Neural progenitor cell (in vitro differentiated cells): ENCODE results near the gene LRP5. TPM values are rescaled to one million over a fixed set of nuclear protein-coding genes. Genes with fewer than 3 reads are reported as not detected.

Experiments
- DNase-seq: peaks from one replicate; pipeline ENCODE4 v3.0.0-alpha.2; 2016; ENCODE audit warnings: low spot score
- H2AFZ ChIP-seq: fragments of 200-600 bp; sonication (generic); replicated peaks from 2 replicates; pipeline ENCODE4 v1.6.1; 2016; ENCODE audit warnings: antibody characterized with exemption
- H3F3A ChIP-seq: fragments of 200-600 bp; sonication (generic); 2 replicates; pipeline ENCODE4 v1.6.1; 2016; ENCODE audit warnings: antibody characterized with exemption, low read depth
- H3K27ac ChIP-seq: fragments of 200-600 bp; sonication (generic); 2 replicates; pipeline ENCODE4 v1.5.1; 2016; ENCODE audit warnings: mild to moderate bottlenecking
- H3K27me3 ChIP-seq: fragments of 200-600 bp; sonication (generic); 2 replicates; pipeline ENCODE4 v1.6.1; 2016; ENCODE audit warnings: mild to moderate bottlenecking, moderate library complexity
- H3K36me3 ChIP-seq: fragments of 200-600 bp; sonication (generic); 2 replicates; pipeline ENCODE4 v1.5.1; 2016
- H3K4me1 ChIP-seq: fragments of 200-600 bp; sonication (generic); 2 replicates; pipeline ENCODE4 v1.6.1; 2016; ENCODE audit warnings: mixed run types
- H3K4me2 ChIP-seq: fragments of 200-600 bp; sonication (generic); 2 replicates; pipeline ENCODE4 v1.6.1; 2016
- H3K4me3 ChIP-seq: fragments of 200-600 bp; sonication (generic); 2 replicates; pipeline ENCODE4 v1.5.1; 2016
- H3K79me2 ChIP-seq: fragments of 200-600 bp; sonication (generic); 2 replicates; pipeline ENCODE4 v1.6.1; 2016; ENCODE audit warnings: low read depth
- H3K9ac ChIP-seq: fragments of 200-600 bp; sonication (generic); 2 replicates; pipeline ENCODE4 v1.6.1; 2016
- H3K9me3 ChIP-seq: fragments of 200-600 bp; sonication (generic); 2 replicates; pipeline ENCODE4 v1.5.1; 2016; ENCODE audit warnings: low read depth
- H4K20me1 ChIP-seq: fragments of 200-600 bp; sonication (generic); 2 replicates; pipeline ENCODE4 v1.6.1; 2016; ENCODE audit warnings: low read depth
- H3K27ac Mint-ChIP-seq: 3 replicates; pipeline ENCODE4 v1.8.0; 2021; ENCODE audit warnings: mixed read lengths
- H3K27me3 Mint-ChIP-seq: 2 replicates; pipeline ENCODE4 v1.8.0; 2022; ENCODE audit warnings: low read depth, mild to moderate bottlenecking, inconsistent platforms, moderate library complexity, mixed read lengths; ENCODE audit not compliant: insufficient read depth
- H3K36me3 Mint-ChIP-seq: 3 replicates; pipeline ENCODE4 v1.8.0; 2021; ENCODE audit warnings: mixed read lengths
- H3K4me1 Mint-ChIP-seq: 3 replicates; pipeline ENCODE4 v1.8.0; 2021; ENCODE audit warnings: mixed read lengths
- H3K4me3 Mint-ChIP-seq: 3 replicates; pipeline ENCODE4 v1.8.0; 2021; ENCODE audit warnings: mild to moderate bottlenecking, moderate library complexity, mixed read lengths
- H3K9me3 Mint-ChIP-seq: 3 replicates; pipeline ENCODE4 v1.8.0; 2020; ENCODE audit warnings: mixed read lengths
- EZH2 ChIP-seq: fragments of 200-600 bp; sonication (generic); IDR thresholded peaks from 2 replicates; pipeline ENCODE4 v1.6.1; 2017; ENCODE audit warnings: antibody characterized with exemption, mild to moderate bottlenecking, moderate library complexity
- EZH2phosphoT487 ChIP-seq: fragments of 200-600 bp; sonication (generic); IDR thresholded peaks from 2 replicates; pipeline ENCODE4 v1.6.1; 2017; ENCODE audit warnings: antibody characterized with exemption
- total RNA-seq: library from RNA; depleted of rRNA; stranded (reverse); fragments of >200 nt; gene quantifications from 2 replicates; pipeline ENCODE4 v1.2.3, GENCODE V29; 2015; ENCODE audit warnings: low replicate concordance
- TF ChIP-seq, protein P1 (sequence below): fragments of 200-600 bp; sonication (generic); IDR thresholded peaks from 2 replicates; pipeline ENCODE4 v1.5.1; 2017; ENCODE audit warnings: antibody characterized with exemption, mild to moderate bottlenecking

The LRP5 gene
- total RNA-seq, 1 donor from 2014 or later: 7.3 TPM

DNA sequence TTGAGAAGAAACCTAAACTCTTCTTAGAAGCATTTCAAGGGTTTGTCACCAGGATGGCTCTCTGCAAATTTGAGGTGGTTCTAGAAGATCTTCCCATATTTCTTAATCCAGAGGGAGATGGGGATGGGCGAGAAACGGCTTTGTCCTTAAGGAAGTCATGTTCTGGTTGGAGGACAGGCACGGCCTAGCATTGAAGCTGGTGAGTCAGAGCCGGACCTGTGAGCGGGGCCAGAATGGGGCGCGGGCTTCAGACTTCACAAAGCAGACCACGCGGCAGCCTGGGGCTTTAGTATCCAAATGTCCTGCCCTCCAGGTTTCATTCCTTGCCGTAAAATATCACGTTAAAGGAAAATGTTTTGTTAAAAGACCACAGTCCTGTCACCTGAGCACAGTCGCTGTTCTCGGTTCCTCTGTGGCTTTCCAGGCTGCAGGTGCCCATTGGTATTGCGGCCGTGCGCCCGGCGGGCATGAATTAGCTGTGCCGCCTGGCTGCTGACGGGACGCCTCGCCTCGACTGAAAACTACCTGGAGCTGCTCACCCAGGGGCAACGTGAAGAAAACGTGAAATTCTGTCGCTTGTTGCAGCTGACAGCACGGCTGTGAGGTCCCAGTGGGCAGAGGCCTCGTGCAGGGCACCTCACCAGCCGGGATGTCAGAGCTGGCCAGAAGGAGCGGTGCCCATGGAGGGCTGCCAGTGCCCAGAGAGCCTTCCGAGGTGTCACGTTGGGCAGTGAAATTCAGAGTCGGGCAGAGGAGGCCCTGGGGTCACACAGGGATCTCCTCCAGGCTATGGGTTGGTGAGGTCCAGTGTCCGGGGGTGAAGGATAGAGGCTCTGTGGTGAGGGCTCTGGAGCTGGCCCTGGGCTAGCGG, 59.0 kb downstream of the LRP5 start:
- Mint-ChIP-seq H3K9me3 (no peaks in the 10 kb centered on the region), H3K4me3 (peak overlapping the region; percentile 59), H3K36me3 (peaks cover 26% of the 10 kb centered on the region), H3K27ac (peak overlapping the region; percentile 70), H3K27me3 (peaks cover 9% of the 10 kb centered on the region), H3K4me1 (peaks cover 54% of the 10 kb centered on the region)
- DNase-seq: no peak
- H3K27me3 ChIP-seq: no peaks in the 10 kb centered on the region
- H3K27ac ChIP-seq: no peak overlapping the region
- no peak overlapping the region for H2AFZ ChIP-seq
- peaks cover 8% of the 10 kb centered on the region for H3K4me1 ChIP-seq
- peaks cover 6% of the 10 kb centered on the region for H4K20me1 ChIP-seq
- no peak overlapping the region for H3K4me3 ChIP-seq
- H3K36me3 ChIP-seq: no peaks in the 10 kb centered on the region
- no peaks in the 10 kb centered on the region for H3K79me2 ChIP-seq
- H3K9me3 ChIP-seq: no peaks in the 10 kb centered on the region
- no peak overlapping the region for H3K4me2 ChIP-seq
- H3K9ac ChIP-seq: no peak overlapping the region
- no peak for TF ChIP-seq EZH2
- TF ChIP-seq EZH2phosphoT487: no peak
- TF ChIP-seq, protein P1, sequence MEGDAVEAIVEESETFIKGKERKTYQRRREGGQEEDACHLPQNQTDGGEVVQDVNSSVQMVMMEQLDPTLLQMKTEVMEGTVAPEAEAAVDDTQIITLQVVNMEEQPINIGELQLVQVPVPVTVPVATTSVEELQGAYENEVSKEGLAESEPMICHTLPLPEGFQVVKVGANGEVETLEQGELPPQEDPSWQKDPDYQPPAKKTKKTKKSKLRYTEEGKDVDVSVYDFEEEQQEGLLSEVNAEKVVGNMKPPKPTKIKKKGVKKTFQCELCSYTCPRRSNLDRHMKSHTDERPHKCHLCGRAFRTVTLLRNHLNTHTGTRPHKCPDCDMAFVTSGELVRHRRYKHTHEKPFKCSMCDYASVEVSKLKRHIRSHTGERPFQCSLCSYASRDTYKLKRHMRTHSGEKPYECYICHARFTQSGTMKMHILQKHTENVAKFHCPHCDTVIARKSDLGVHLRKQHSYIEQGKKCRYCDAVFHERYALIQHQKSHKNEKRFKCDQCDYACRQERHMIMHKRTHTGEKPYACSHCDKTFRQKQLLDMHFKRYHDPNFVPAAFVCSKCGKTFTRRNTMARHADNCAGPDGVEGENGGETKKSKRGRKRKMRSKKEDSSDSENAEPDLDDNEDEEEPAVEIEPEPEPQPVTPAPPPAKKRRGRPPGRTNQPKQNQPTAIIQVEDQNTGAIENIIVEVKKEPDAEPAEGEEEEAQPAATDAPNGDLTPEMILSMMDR: no peak
- H3F3A ChIP-seq: no peaks in the 10 kb centered on the region

DNA sequence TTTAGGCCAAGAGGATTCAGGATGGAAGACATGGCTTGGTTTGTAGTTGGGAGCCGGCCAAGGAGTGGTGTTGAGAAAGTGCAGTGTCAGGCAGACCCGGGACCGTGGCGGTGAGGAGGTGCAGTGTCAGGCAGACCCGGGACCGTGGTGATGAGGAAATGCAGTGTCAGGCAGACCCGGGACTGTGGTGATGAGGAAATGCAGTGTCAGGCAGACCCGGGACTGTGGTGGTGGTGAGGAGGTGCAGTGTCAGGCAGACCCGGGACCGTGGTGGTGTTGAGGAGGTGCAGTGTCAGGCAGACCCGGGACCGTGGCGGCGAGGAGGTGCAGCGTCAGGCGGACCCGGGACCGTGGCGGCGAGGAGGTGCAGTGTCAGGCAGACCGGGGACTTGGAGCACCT, 59.7 kb downstream of the LRP5 start:
- Mint-ChIP-seq H3K27ac (peak overlapping the region; percentile 70), H3K36me3 (peaks cover 22% of the 10 kb centered on the region), H3K4me1 (peaks cover 51% of the 10 kb centered on the region), H3K4me3 (peak overlapping the region; percentile 59), H3K27me3 (peaks cover 7% of the 10 kb centered on the region), H3K9me3 (no peaks in the 10 kb centered on the region)
- TF ChIP-seq EZH2: no peak
- TF ChIP-seq EZH2phosphoT487: no peak
- TF ChIP-seq, protein P1: no peak
- H3K79me2 ChIP-seq: no peaks in the 10 kb centered on the region
- H4K20me1 ChIP-seq: peaks cover 6% of the 10 kb centered on the region
- H3K4me1 ChIP-seq: peaks cover 8% of the 10 kb centered on the region
- H3K9me3 ChIP-seq: no peaks in the 10 kb centered on the region
- H3K4me3 ChIP-seq: no peak overlapping the region
- no peak overlapping the region for H2AFZ ChIP-seq
- no peak overlapping the region for H3K4me2 ChIP-seq
- no peak for DNase-seq
- no peaks in the 10 kb centered on the region for H3F3A ChIP-seq
- no peak overlapping the region for H3K27ac ChIP-seq
- H3K36me3 ChIP-seq: no peaks in the 10 kb centered on the region
- no peak overlapping the region for H3K9ac ChIP-seq
- no peaks in the 10 kb centered on the region for H3K27me3 ChIP-seq

DNA sequence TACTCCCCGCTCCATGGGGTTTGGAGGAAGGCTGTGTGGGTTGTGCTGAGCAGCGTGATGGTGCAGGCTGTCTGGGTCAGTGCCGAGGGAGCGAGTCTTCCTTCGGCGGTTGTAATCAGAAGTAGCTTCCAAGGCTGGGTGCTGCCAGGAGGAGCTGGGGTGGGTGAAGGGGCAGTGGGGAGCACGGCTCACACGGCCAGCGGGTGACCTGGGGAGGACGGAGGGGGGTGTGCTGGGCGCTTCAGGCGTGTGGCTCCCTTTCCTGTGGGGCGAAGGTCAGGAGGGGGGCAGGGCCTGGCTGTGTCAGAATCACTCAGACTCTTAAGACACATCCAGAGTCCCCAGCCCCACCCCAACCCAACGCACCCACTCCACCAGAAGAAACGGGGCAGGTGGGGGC, 60.2 kb downstream of the LRP5 start:
- peak overlapping the region; percentile 50 for H3K27ac Mint-ChIP-seq
- H3K36me3 Mint-ChIP-seq: peaks cover 22% of the 10 kb centered on the region
- H3F3A ChIP-seq: no peaks in the 10 kb centered on the region
- no peaks in the 10 kb centered on the region for H3K36me3 ChIP-seq
- no peak overlapping the region for H3K4me2 ChIP-seq
- TF ChIP-seq EZH2 (no peak), EZH2phosphoT487 (no peak)
- TF ChIP-seq, protein P1: no peak
- H3K4me3 ChIP-seq: no peak overlapping the region
- H3K27me3 Mint-ChIP-seq: peaks cover 7% of the 10 kb centered on the region
- H4K20me1 ChIP-seq: peaks cover 6% of the 10 kb centered on the region
- H3K9ac ChIP-seq: no peak overlapping the region
- peaks cover 51% of the 10 kb centered on the region for H3K4me1 Mint-ChIP-seq
- H3K4me1 ChIP-seq: peaks cover 8% of the 10 kb centered on the region
- no peak for DNase-seq
- H3K79me2 ChIP-seq: no peaks in the 10 kb centered on the region
- no peak overlapping the region for H2AFZ ChIP-seq
- no peaks in the 10 kb centered on the region for H3K27me3 ChIP-seq
- H3K9me3 ChIP-seq: no peaks in the 10 kb centered on the region
- H3K4me3 Mint-ChIP-seq: peak overlapping the region; percentile 41
- H3K9me3 Mint-ChIP-seq: no peaks in the 10 kb centered on the region
- H3K27ac ChIP-seq: no peak overlapping the region
